Superior temporal gyrus (tissue), 1 donor: ENCODE measurements around the gene MCEMP1.
"Not testable (repeated sequence)": the region's sequence is repeated elsewhere in the genome, so short reads cannot be mapped to it uniquely, and the experiment has no call there.

Experiments used
- DNase-seq: peaks from one replicate; pipeline ENCODE4 v3.0.0-alpha.2; 2016; ENCODE audit errors: extremely low spot score

The MCEMP1 gene

GRCh38 chr19:7643629-7644549, 33.0 kb upstream of the MCEMP1 start:
- DNase-seq = not testable (repeated sequence)

GRCh38 chr19:7644550-7644877, 32.4 kb upstream of the MCEMP1 start:
- DNase-seq = no peak

GRCh38 chr19:7645163-7645562, 31.7 kb upstream of the MCEMP1 start:
- no peak for DNase-seq

GRCh38 chr19:7645656-7646425, 31.0 kb upstream of the MCEMP1 start:
- DNase-seq = no peak

GRCh38 chr19:7646426-7646700, 30.5 kb upstream of the MCEMP1 start:
- DNase-seq = no peak

GRCh38 chr19:7647156-7647555, 29.7 kb upstream of the MCEMP1 start:
- no peak for DNase-seq

GRCh38 chr19:7648265-7649014, 28.4 kb upstream of the MCEMP1 start:
- DNase-seq = no peak

GRCh38 chr19:7650148-7650547, 26.7 kb upstream of the MCEMP1 start:
- DNase-seq = no peak

- DNase-seq = peak; percentile 86
Measured at GRCh38 chr19:7652061-7652641, 24.7 kb upstream of the MCEMP1 start.

GRCh38 chr19:7654401-7654800, 22.5 kb upstream of the MCEMP1 start:
- DNase-seq = no peak

- no peak for DNase-seq
Measured at GRCh38 chr19:7655581-7655980, 21.3 kb upstream of the MCEMP1 start.

- no peak for DNase-seq
Measured at GRCh38 chr19:7657131-7657751, 19.6 kb upstream of the MCEMP1 start.

GRCh38 chr19:7658219-7658686, 18.6 kb upstream of the MCEMP1 start:
- peak; percentile 57 for DNase-seq

GRCh38 chr19:7661744-7662538, 14.9 kb upstream of the MCEMP1 start:
- DNase-seq = no peak

GRCh38 chr19:7662657-7663056, 14.2 kb upstream of the MCEMP1 start:
- DNase-seq = no peak

- DNase-seq = no peak
Measured at GRCh38 chr19:7663706-7664105, 13.2 kb upstream of the MCEMP1 start.

GRCh38 chr19:7665076-7665475, 11.8 kb upstream of the MCEMP1 start:
- DNase-seq = peak; percentile 72

GRCh38 chr19:7668842-7669241, 8.0 kb upstream of the MCEMP1 start, which contains the start of gene RETN:
Gene RETN (plus strand): TSS chr19:7669049. CDS start chr19:7669327, 278 bp downstream.
- no peak for DNase-seq

GRCh38 chr19:7669641-7670040, 7.2 kb upstream of the MCEMP1 start:
- DNase-seq = no peak

GRCh38 chr19:7670150-7670783, 6.6 kb upstream of the MCEMP1 start:
- DNase-seq = peak; percentile 19
